Measurements from ENCODE around the gene TPM2.
"Not testable (repeated sequence)": the region's sequence is repeated elsewhere in the genome, so short reads cannot be mapped to it uniquely, and the experiment has no call there.

TPM2 gene

DNA sequence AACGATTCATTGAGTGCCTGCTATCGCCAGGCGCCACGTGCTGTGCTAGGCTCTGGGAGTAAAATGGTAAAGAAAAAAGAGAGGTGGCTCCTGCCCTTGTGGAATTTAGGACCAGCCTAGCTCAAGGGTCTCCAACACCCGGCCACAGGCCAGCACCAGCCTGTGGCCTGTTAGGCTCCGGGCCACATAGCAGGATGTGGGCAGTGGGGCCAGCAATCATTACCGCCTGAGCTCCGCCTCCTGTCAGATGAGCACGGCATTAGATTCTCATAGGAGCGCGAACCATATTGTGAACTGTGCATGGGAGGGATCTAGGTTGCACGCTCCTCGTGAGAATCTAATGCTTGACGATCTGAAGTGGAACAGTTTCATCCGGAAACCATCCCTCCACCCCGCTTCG is 33.4 kb downstream of the TPM2 start:
- no peak for DNase-seq (ENCODE audit: low read depth)

DNA sequence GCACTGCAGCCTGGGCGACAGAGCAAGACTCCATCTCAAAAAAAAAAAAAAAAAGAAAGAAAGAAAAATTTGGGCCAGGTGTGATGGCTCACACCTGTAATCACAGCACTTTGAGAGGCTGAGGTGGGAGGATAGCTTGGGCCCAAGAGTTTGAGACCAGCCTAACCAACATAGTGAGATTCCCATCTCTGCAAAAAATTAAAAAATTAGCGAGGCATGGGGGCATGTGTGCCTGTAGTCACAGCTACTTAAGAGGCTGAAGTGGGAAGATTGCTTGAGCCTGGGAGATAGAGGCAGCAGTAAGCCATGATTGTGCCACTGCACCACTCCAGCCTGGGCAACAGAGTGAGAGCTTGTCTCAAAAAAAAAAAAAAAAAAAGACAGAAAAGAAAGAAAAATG is 36.1 kb downstream of the TPM2 start:
- DNase-seq (ENCODE audit: low read depth) = no peak

DNA sequence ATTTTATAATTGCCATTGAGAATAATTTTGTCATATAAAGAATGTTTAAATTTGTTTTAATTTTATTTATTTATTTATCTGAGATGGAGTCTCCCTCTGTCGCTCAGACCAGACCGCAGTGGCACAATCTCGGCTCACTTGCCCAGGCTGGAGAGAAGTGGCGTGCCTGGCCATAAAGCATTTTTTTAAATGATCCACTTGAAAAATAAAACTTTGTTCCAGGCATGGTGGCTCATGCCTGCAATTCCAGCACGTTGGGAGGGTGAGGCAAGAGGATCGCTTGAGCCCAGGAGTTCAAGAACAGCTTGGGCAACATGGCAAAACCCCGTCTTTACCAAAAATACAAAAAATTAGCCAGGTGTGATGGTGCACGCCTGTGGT is 36.9 kb downstream of the TPM2 start:
- no peak for DNase-seq (ENCODE audit: low read depth)

DNA sequence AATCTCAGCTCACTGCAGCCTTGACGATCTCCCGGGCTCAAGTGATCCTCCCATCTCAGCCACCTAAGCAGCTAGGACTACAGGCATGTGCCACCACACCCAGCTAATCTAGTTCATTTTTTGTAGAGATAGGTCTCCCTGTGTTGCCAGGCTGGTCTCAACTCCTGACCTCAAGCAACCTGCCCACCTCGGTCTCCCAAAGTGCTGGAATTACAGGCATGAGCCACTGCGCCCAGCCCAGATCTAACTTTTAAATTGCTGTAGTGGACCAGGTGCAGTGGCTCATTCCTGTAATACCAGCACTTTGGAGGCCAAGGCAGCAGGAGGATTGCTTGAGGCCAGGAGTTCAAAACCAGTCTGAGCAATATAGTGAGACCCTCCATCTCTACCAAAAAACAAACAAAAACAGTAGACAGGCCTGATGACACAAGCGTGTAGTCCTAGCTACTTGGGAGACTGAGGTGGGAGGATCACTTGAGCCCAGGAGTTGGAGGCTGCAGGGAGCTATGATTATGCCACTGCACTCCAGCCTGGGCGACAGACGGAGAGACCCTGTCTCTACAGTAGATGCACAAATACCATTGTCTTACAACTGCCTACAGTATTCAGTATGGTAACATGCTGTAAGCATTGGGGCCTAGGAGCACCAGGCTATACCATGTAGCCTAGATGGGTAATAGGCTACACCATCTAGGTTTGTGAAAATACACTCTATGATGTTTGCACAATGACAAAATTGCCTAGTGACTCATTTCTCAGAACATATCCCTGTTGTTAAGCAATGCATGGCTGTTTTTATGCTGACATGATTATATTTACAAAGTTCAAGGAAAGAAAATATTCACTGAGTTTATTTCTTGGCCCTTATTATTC is 37.5 kb downstream of the TPM2 start:
- DNase-seq (ENCODE audit: low read depth) = no peak

DNA sequence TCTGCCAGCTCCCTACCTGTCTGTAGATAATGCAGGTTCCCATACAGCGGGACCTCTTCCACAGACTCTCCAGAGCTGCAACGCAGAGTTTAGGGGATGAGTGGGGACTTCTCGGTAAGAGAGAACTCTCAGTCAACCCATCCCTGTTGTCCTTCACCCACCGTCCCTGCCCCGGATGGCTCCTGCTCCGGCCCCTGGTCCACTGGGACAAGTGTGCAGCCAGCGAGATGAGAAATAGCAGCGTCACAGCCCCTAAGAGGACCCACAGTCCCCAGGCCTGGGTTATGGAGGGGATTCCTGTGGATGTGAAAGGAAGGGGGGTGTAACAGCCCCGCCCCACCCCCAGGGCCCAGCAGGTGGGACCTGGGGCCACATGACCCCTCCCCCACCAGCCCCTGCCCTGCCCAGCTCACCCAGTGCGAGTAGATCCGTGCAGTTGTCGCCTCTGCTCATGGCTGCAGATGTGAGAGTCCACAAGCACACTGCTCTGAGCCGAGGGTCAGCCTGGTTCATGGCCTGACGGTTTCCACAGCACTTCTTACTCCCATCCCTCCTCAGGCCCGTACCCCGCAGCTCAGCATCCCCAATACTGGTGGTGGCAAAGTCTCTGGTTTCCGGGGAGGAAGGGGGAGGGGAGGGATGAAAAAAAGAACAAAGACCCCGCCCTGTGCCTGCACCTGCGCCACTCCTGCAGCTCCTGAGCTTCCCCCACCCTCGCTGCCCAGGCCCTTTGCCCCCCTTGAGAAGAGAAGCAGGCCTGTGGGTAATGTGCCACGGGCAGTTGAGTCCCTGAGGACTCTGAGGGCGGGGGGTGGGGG is 39.2 kb downstream of the TPM2 start, which contains the start of gene SIT1:
TSS of gene SIT1 (minus strand) at position 591 of the 818 bp plus-strand sequence. CDS start at position 513, 78 bp downstream.
- DNase-seq (ENCODE audit: low read depth) = no peak

DNA sequence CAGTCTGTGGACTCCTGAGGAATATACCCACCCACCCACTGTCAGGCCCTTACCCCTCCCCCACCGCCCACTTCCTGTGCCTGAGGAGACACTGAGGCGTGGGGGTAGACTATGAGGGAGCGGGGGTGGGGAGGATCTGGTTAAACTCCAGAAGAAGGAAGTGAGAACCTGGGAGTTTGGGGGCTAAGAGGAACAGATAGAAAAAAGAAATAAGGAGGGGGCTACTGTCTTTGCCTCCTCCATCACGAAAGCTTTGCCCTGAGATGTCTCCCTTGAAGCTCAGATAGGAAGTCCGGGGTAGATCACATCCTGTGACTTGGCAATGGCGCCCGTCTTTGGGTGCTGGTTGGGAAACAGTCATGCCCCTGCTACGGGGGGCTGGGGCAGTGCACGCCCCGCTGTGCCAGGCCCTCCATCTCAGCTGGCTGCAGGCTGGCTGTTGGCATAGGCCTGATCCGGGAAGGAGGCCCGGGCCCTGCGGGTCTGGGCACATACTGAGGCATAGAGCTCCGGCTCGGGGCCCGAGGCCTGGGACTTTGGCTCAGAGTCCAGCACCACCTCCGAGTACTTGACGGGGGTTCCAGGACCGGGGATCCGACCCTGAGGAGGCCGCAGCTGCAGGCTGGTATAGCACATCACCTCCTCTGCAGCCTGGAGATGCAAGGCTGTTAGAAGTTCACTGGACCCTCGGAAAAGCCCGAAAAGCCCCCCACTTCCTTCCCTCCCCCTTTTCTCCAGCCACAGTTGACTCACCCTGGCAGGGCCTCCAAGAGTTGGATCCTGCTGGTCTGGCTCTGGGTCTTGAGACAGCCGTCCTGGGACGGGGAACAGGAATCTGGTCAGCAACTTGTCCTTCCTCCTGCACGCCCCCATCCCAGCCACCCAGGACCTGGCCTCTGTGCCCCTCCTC is 40.0 kb downstream of the TPM2 start:
- DNase-seq (ENCODE audit: low read depth) = no peak

DNA sequence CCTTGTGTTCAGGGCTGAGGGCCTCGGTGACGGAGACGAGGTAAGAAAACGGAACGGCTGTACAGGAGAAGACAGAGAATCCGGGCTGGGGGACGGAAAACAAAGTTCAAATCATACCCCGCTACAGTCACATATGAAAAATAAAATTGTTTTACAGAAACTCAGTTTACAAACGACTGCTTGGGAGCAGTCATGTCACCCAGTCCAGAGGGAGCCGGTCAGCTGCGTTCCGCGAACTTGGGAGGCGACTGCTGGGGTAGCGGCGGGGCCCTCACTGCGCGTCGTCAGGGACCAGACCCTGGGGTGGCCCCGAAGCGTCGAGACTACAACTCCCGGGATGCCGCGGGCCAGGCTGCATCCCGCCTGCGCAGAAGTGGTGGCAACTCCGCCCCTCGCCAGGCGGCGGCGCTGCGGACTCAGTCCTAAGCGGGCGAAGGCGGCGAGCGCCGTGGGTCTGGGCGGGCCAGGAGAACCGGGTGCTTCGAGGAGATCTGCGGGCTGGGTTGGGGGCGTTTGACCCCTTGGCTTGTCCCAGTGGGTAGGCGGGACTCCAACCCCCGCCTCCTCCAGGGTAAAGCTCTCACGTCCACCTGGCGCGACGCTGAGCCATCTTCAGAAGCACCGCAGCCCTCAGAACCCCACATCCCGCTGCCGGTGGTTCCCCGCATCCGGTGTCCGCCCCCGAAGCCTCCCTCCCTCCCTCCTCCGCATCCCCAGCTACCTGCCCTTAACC is 43.0 kb downstream of the TPM2 start:
- peak; percentile 87 for DNase-seq (ENCODE audit: low read depth)

DNA sequence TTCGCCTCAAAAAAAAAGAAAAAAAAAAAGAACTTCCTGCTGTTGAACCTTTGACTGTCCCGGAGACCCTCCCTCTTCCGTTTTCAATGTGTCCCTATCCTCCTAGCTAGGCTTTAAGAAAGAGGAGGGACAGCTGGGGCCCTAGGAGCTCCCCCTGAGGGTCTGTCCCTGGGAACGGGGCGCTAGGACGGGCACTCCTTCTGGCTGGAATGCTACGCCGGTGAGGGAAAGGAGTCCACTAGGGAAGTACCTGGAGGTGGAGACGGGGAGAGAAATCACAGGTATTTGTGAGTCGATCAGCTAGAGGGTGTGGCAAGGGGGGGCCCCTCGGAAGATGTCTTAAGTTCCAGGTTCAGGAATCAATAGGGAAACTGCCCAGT is 43.6 kb downstream of the TPM2 start:
- DNase-seq (ENCODE audit: low read depth) = no peak

DNA sequence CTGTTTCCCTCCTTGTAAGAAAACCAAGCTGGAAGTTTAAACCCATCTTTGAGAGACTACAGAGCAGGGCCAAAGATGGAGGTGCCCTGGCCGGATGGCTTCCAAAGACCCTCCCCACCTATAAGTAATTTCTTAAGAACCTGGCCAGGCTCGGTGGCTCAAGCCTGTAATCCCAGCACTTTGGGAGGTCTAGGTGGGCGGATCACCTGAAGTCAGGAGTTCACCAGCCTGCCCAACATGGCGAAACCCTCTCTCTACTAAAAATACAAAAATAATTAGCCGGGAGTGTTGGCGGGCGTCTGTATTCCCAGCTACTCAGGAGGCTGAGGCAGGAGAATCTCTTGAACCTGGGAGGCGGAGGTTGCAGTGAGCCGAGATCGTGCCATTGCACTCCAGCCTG is 44.0 kb downstream of the TPM2 start:
- DNase-seq (ENCODE audit: low read depth) = not testable (repeated sequence)

DNA sequence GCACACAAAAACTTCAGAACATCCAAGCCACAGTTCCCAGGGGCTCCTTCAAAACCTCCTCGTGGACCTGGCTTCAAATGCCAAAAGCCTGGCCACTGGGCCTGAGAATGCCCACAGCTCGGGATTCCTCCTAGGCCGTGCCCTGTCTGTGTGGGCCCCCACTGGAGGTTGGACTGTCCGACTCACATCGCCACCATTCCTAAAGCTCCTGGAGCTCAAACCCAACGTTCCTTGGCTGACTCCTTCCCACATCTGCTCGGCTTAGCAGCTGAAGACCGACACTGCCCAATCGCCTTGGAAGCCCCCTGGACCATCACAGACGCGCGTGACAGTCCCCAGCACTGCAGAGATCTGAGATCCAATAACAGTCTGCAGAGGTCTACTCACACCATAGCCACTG is 46.7 kb downstream of the TPM2 start:
- no peak for DNase-seq (ENCODE audit: low read depth)

DNA sequence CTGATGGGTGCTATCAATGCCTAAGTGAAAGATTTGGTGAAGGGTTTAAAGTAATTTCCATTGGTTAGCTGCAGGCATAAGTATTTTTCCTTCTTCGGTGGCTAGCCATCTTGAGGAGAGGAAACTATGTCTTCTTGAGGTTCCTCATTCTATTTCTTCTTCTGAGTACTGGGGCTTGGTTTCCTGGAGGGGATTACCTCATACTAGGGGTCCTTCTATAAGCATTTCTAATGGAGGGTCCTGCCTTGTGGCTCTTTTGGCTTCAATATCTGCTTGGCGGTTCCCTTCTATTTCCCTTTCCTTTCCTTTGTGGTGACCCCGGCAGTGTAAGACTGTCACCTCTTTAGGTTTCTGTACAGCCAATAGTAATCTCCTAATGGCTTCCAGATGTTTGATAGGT is 48.2 kb downstream of the TPM2 start:
- not testable (repeated sequence) for DNase-seq (ENCODE audit: low read depth)

DNA sequence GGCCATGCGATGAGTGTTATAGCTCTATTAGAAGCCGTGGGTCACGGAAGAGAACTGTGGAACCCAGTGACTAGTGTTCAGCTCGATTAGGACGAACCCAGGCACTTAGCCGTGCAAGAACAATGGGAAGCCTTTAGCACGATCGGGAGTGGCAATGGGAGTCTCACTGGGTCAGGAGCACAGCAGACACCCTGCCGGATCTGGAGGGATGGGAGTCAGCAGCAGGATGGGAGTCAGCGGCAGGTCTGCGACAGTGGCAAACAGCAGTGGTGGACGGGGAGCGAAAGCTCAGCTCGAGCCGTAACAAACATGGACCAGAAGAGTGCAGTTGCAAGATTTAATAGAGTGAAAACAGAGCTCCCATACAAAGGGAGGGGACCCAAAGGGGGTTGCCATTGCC is 49.3 kb downstream of the TPM2 start:
- not testable (repeated sequence) for DNase-seq (ENCODE audit: low read depth)

DNA sequence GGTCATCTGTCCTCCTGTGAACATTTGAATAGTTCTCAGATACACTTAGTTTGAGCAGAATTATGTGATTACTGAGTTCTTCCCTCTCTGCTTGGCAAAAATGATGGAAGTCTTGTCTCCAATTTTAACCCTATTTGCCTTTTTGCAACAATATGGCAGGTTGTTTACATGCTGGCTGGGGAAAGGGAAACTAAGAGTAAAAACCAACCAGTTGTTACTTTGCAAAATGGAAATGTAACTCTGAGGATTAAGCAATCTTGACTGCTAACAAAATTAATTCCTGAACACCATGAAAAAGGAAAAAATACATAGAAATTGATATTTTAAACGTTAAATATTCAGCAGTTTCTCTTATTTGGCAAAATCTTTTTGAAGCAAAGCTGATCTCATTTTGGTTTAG is 50.1 kb downstream of the TPM2 start:
- no peak for DNase-seq (ENCODE audit: low read depth)

DNA sequence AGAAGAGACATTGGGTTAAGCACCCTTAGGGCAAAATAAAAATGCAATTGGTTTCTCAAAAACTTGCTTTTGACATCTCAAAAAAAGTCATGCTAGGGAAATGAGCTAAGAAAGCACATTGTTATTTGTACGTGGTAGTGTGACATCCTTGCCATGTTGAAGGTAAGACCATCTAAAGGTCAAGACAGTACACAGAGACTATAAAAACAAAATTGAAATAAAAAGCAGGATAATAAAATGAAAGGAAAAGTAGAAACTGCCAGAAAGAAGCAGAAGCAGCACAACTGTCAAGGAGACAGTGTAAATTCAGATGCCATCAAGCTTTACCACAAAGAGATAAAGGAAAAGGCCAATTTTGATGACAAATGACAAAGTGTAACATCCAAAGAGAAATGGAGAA is 50.5 kb downstream of the TPM2 start:
- not testable (repeated sequence) for DNase-seq (ENCODE audit: low read depth)

DNA sequence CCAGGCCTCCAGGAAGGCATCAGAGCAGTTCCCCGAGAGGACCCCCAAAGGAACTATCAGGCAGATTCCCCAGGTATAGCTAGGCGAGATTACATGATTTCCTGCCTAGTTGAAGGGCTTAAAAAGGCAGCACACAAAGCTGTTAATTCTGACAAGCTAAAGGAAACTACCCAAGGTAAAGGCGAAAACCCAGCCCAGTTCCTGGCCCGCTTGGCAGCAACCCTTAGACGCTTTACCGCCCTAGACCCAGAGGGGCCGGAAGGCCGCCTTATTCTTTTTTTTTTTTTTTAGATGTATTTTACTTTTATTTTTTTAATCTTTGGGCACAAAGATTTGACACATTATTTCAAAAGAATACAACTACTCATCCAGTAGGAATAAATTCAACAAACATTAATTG is 51.0 kb downstream of the TPM2 start:
- DNase-seq (ENCODE audit: low read depth) = not testable (repeated sequence)

DNA sequence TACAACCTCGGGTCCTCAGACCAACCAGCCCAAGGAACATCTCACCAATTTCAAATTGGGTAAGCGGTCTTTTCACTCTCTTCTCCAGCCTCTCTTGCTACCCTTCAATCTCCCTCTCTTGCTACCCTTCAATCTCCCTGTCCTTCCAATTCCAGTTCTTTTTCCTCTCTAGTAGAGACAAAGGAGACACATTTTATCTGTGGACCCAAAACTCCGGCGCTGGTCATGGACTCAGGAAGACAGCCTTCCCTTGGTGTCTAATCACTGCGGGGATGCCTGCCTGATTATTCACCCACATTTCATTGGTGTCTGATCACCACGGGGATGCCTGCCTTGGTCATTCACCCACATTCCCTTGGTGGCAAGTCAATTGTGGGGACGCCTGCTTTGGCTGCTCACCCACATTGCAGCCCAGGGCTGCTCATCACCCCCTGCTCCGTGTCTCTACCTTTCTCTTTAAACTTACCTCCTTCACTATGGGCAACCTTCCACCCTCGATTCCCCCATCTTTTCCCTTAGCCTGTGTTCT is 52.2 kb downstream of the TPM2 start:
- DNase-seq (ENCODE audit: low read depth) = not testable (repeated sequence)

DNA sequence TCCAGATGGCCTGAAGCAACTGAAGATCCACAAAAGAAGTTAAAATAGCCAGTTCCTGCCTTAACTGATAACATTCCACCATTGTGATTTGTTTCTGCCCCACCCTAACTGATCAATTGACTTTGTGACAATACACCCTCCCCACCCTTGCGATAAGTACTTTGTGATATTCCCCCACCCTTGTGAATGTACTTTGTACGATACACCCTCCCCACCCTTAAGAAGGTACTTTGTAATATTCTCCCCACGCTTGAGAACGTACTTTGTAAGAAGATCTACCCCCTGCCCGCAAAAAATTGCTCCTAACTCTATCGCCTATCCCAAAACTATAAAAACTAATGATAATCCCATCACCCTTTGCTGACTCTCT is 52.9 kb downstream of the TPM2 start:
- not testable (repeated sequence) for DNase-seq (ENCODE audit: low read depth)

DNA sequence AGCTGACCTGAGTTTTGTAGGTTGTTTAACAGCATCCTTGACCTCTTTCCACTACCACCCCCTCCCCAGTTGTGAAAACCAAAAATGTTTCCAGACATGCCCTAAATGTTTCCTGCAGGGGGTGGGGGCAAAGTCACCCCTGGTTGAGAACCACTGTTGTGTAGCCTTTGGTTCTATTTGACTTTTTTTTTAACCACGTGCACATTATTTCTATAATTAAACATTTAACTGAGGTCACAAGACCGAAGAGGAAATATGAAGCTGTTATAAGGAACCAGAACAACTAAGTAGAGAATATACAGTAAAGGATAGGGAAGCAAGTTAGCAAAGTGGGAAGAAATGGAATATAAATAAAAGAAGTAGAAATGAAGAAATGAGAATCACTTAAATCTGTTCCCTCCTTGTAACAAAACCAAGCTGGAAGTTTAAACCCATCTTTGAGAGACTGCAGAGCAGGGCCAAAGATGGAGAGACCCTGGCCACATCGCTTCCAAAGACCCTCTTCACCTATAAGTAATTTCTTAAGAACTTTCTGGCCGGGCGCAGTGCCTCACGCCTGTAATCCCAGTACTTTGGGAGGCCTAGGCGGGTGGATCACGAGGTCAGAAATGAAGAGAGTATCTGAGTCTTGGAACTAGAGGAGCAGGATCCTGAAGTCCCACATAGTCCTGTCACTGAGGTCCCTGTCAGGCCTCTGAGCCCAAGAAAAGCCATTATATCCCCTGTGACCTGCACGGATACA is 53.4 kb downstream of the TPM2 start:
- DNase-seq (ENCODE audit: low read depth) = no peak

DNA sequence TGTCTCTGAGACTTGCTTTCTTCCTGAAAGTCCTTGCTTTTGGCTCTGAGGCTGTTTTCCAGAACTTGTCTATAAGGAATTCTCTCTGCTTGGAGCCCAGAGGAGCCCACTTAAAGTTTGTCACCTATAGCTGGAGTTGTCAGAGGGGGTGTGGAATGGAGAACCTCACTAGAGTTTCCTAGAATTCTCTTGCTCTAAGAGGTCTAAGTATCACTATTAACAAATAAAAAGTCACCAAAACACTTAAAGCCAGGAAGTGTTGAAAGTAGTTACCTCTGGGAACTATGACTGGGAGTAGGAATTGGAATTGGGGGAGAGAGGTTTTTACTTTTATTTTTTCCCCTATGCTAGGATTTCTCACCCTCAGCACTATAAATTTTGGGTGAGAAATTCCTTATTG is 54.0 kb downstream of the TPM2 start:
- DNase-seq (ENCODE audit: low read depth) = no peak
